GM12865 (cell line): ENCODE data around the gene ADGRG2.

Source experiments
- DNase-seq: peaks from one replicate; pipeline ENCODE4 v3.0.0; 2010; ENCODE audit warnings: low read depth
- H3K4me3 ChIP-seq: 2 replicates; pipeline ENCODE4 v1.5.1; 2011; ENCODE audit warnings: mild to moderate bottlenecking, low read depth, low read length, control low read depth
- CTCF ChIP-seq: IDR thresholded peaks from 2 replicates; pipeline ENCODE4 v1.5.1; 2011; ENCODE audit warnings: low read length, control low read depth, low read depth, inconsistent platforms; ENCODE audit not compliant: insufficient read depth; ENCODE audit errors: missing control alignments

Gene ADGRG2

GRCh38 chrX:19064175-19064574, 58.1 kb downstream of the ADGRG2 start:
- no peak for DNase-seq
- no peak for TF ChIP-seq CTCF

GRCh38 chrX:19063030-19063429, 59.2 kb downstream of the ADGRG2 start:
- TF ChIP-seq CTCF = no peak
- H3K4me3 ChIP-seq = no peak overlapping the region
- no peak for DNase-seq

More at GRCh38 chrX:19064175-19064574, 58.1 kb downstream of the ADGRG2 start:
- no peak overlapping the region for H3K4me3 ChIP-seq

DNA sequence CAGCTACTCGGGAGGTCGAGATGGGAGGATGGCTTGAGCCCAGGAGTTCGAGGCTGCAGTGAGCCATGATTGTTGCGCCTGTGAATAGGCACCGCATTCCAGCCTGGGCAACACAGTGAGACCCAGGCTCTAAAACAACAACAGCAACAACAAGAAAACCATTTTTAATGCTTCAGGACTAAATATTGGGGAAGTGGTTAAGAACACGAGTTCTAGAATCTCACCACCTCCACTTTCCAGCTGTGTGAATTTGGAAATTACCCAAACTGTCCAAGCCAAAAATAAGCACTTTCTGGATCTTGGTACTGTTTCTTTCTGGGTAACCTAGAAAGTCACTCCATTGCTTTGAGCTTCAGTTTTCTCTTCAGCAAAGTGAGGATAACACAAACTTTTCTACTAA, 63.2 kb downstream of the ADGRG2 start:
- DNase-seq = peak; percentile 5
- H3K4me3 ChIP-seq = no peak overlapping the region
- TF ChIP-seq CTCF = no peak

DNA sequence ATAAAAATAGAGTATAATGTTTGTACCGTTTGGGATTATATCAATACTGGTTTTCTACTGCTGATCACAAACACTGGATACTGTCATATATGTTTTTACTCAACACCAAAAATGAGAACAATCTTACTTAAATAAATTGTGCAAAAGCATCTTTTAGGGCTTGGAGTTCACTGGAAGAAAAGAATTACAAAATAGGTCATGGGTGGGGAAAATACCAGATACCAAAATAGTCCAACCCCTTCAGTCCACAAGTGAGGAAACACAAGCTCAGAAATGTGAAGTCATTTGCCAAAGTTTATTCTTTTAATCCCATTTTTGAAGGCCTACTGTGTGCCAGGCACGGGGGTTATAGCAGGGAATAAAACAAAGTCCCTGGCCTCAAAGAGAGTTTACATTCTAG, 64.4 kb downstream of the ADGRG2 start:
- TF ChIP-seq CTCF = no peak
- H3K4me3 ChIP-seq = no peak overlapping the region
- DNase-seq = no peak

DNA sequence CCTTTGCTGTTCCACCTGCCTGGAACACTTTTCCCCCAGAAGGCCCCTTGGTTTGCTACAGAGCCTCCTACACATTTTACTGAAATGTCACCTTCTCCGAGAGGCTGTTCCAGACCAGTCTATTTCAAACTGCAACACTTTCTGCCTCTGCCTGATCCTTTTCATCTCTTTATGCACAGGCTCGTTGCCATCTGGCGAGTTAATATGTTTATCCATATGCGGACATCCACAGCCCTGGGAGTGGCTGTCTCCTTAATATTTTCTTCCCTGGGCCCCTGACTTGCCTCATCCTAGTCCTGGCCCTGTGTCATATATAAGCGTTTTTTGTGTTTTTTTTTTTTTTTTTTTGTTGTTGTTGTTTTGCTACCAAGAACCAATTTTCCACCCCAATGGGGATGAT, 73.2 kb downstream of the ADGRG2 start:
- no peak overlapping the region for H3K4me3 ChIP-seq
- no peak for TF ChIP-seq CTCF
- DNase-seq = no peak

GRCh38 chrX:19046343-19047215, 75.7 kb downstream of the ADGRG2 start:
- DNase-seq = no peak

More at GRCh38 chrX:19046343-19047215, 75.7 kb downstream of the ADGRG2 start:
- no peak for TF ChIP-seq CTCF
- no peak overlapping the region for H3K4me3 ChIP-seq
